ENCODE results near the gene ZFP64.

ZFP64 gene

GRCh38 chr20:52130406-52130805 lies 61.2 kb downstream of the ZFP64 start (continued):
- no peak for TF ChIP-seq PATZ1 (tag by site-specific recombination; IDR thresholded peaks at IDR 0.05)
- TF ChIP-seq ZNF645 (tag by site-specific recombination; IDR thresholded peaks at IDR 0.05), result no peak
- no peak for TF ChIP-seq TRIM28 (IDR thresholded peaks at IDR 0.05; ENCODE audit: borderline replicate concordance, low read length)
- no peak for TF ChIP-seq AEBP2 (tag by site-specific recombination; IDR thresholded peaks at IDR 0.05; ENCODE audit: borderline replicate concordance)
- no peak for TF ChIP-seq ZNF704 (tag by site-specific recombination; IDR thresholded peaks at IDR 0.05)

GRCh38 chr20:52129611-52130010 lies 62.0 kb downstream of the ZFP64 start:
- Histone ChIP-seq H3K36me3 (ENCODE audit: control insufficient read depth in 2 of 2, insufficient read depth in 1 of 2, low read length in 2 of 2) (no peaks in the 10 kb centered on the region), H3K9me3 (ENCODE audit: control insufficient read depth, insufficient read depth, low read depth, low read length) (no peaks in the 10 kb centered on the region), H3K4me1 (ENCODE audit: control insufficient read depth, insufficient read depth, low read length) (no peaks in the 10 kb centered on the region), H3K4me3 (ENCODE audit: low read depth, low read length) (no peak overlapping the region), H3K27ac (ENCODE audit: extremely low read depth, low read depth, low read length) (no peak overlapping the region)
- POLR2A ChIA-PET, result no interaction called here
- no peak for TF ChIP-seq ZNF280C (tag by site-specific recombination; IDR thresholded peaks at IDR 0.05)
- peak; percentile 71 for TF ChIP-seq ZNF585B (tag by site-specific recombination; IDR thresholded peaks at IDR 0.05)
- CTCF ChIA-PET, result interaction anchor here (0.6 to 2.0 kb wide), 7 partner anchors 8 to 118 kb away, joined by 3 to 20 read pairs (median 3); no protein-coding TSS in a partner anchor

GRCh38 chr20:52127309-52127708 lies 64.3 kb downstream of the ZFP64 start:
- Histone ChIP-seq H3K36me3 (ENCODE audit: control insufficient read depth in 2 of 2, insufficient read depth in 1 of 2, low read length in 2 of 2) (no peaks in the 10 kb centered on the region), H3K4me1 (ENCODE audit: control insufficient read depth, insufficient read depth, low read length) (no peaks in the 10 kb centered on the region), H3K9me3 (ENCODE audit: control insufficient read depth, insufficient read depth, low read depth, low read length) (no peaks in the 10 kb centered on the region), H3K27ac (ENCODE audit: extremely low read depth, low read depth, low read length) (no peak overlapping the region), H3K4me3 (ENCODE audit: low read depth, low read length) (no peak overlapping the region)
- CTCF ChIA-PET, result interaction anchor here (0.6 to 2.1 kb wide), 6 partner anchors 18 to 526 kb away, joined by 3 to 15 read pairs (median 6); no protein-coding TSS in a partner anchor
- POLR2A ChIA-PET, result no interaction called here
- no peak for TF ChIP-seq HOXA7 (CRISPR knock-in tag; IDR thresholded peaks at IDR 0.05; ENCODE audit: borderline replicate concordance)
- no peak for TF ChIP-seq MYNN (tag by site-specific recombination; IDR thresholded peaks at IDR 0.05; ENCODE audit: borderline replicate concordance)
- no peak for TF ChIP-seq ZBTB1 (tag by site-specific recombination; IDR thresholded peaks at IDR 0.05)
- TF ChIP-seq ZNF2 (tag by site-specific recombination; IDR thresholded peaks at IDR 0.05), result no peak
- no peak for TF ChIP-seq PRDM2 (tag by site-specific recombination; IDR thresholded peaks at IDR 0.05; ENCODE audit: borderline replicate concordance)
- TF ChIP-seq REPIN1 (tag by site-specific recombination; IDR thresholded peaks at IDR 0.05; ENCODE audit: low read depth), result no peak
- no peak for TF ChIP-seq OSR2 (tag by site-specific recombination; IDR thresholded peaks at IDR 0.05)
- TF ChIP-seq ZNF398 (tag by site-specific recombination; IDR thresholded peaks at IDR 0.05), result no peak
- no peak for TF ChIP-seq ZNF777 (tag by site-specific recombination; IDR thresholded peaks at IDR 0.05; ENCODE audit: borderline replicate concordance)

Data from HEK293 (cell line).